HS-5 (cell line): ENCODE measurements around the gene CTNNA2.
A peak's percentile ranks its signal among the peaks of the same experiment; 100 is the strongest.

ENCODE experiments used
- DNase-seq: peaks from one replicate; pipeline ENCODE4 v3.0.0-alpha.2; 2012; ENCODE audit warnings: low read depth

The CTNNA2 gene

GRCh38 chr2:79713131-79713785 lies 200.4 kb downstream of the CTNNA2 start:
- no peak for DNase-seq

- no peak for DNase-seq
Observed at GRCh38 chr2:79714283-79714682, 201.4 kb downstream of the CTNNA2 start.

- DNase-seq, result no peak
Observed at GRCh38 chr2:79715338-79715737, 202.5 kb downstream of the CTNNA2 start.

GRCh38 chr2:79716266-79716665 lies 203.4 kb downstream of the CTNNA2 start:
- DNase-seq, result no peak

GRCh38 chr2:79717364-79718007 lies 204.6 kb downstream of the CTNNA2 start:
- peak; percentile 85 for DNase-seq

- DNase-seq, result no peak
Observed at GRCh38 chr2:79721061-79721460, 208.2 kb downstream of the CTNNA2 start.

GRCh38 chr2:79721966-79722365 lies 209.1 kb downstream of the CTNNA2 start:
- peak; percentile 53 for DNase-seq

GRCh38 chr2:79723830-79724229 lies 211.0 kb downstream of the CTNNA2 start:
- peak; percentile 91 for DNase-seq

GRCh38 chr2:79729532-79729931 lies 216.7 kb downstream of the CTNNA2 start:
- no peak for DNase-seq

- no peak for DNase-seq
Observed at GRCh38 chr2:79734518-79734917, 221.7 kb downstream of the CTNNA2 start.

GRCh38 chr2:79740879-79741443 lies 228.1 kb downstream of the CTNNA2 start:
- no peak for DNase-seq

- DNase-seq, result no peak
Observed at GRCh38 chr2:79750321-79750720, 237.5 kb downstream of the CTNNA2 start.

GRCh38 chr2:79757526-79757925 lies 244.7 kb downstream of the CTNNA2 start:
- no peak for DNase-seq

- DNase-seq, result no peak
Observed at GRCh38 chr2:79758042-79758441, 245.2 kb downstream of the CTNNA2 start.

GRCh38 chr2:79758749-79759282 lies 246.0 kb downstream of the CTNNA2 start:
- no peak for DNase-seq

- DNase-seq, result no peak
Observed at GRCh38 chr2:79770926-79771325, 258.1 kb downstream of the CTNNA2 start.

GRCh38 chr2:79771493-79771892 lies 258.6 kb downstream of the CTNNA2 start:
- no peak for DNase-seq

- no peak for DNase-seq
Observed at GRCh38 chr2:79774016-79774415, 261.2 kb downstream of the CTNNA2 start.

- no peak for DNase-seq
Observed at GRCh38 chr2:79776461-79776860, 263.6 kb downstream of the CTNNA2 start.

- DNase-seq, result no peak
Observed at GRCh38 chr2:79780781-79781180, 267.9 kb downstream of the CTNNA2 start.

GRCh38 chr2:79782576-79783452 lies 270.0 kb downstream of the CTNNA2 start:
- no peak for DNase-seq

GRCh38 chr2:79788952-79789651 lies 276.3 kb downstream of the CTNNA2 start:
- no peak for DNase-seq
